GM21367 (cell line): ENCODE measurements around the gene NKAIN2.

Experiments used
- ATAC-seq: cut with Tn5 transposase; IDR thresholded peaks from one replicate; pipeline ENCODE4 v1.9.1; 2021; ENCODE audit not compliant: unreplicated experiment

Gene NKAIN2

DNA sequence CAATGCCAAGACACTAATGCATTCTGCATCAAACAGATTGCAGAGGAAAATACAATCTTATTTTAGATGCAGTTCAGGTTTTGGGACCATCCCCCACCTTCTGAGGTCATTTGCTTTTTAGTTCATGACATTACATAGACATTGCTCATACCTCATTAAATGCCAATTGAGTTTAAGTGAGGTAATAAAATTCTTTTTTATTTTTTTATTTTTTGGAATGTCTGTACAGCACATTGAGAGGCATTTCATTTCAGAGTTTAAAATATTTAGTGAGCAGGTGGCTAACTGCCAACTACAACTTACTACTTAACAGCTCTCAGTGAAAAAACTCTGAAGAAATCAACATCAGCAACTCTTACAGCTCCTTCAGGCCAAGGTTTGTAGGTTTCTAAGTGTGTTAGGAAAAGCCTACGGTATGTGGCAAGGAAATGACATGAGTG, 676.3 kb downstream of the NKAIN2 start:
- no peak for ATAC-seq

DNA sequence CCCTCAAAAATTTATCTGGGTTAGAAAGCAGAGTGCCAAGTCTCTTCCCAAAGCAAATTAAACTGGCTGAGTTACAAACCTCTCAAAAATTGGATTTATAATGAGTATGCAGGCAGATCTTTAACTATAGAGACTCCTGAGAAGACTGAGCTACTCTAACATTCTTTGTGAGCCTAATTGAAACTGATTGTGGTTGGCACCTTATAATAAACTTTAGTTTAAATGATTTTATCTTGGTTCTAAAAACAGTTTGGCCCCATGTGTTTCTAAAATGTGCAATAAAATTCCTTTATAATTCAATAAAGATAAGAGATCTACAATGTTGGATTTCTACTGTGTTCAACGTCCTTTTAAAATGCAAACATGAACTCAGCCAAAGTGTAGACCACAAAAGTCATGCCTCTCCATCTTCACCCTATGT, 678.4 kb downstream of the NKAIN2 start:
- ATAC-seq, result no peak

DNA sequence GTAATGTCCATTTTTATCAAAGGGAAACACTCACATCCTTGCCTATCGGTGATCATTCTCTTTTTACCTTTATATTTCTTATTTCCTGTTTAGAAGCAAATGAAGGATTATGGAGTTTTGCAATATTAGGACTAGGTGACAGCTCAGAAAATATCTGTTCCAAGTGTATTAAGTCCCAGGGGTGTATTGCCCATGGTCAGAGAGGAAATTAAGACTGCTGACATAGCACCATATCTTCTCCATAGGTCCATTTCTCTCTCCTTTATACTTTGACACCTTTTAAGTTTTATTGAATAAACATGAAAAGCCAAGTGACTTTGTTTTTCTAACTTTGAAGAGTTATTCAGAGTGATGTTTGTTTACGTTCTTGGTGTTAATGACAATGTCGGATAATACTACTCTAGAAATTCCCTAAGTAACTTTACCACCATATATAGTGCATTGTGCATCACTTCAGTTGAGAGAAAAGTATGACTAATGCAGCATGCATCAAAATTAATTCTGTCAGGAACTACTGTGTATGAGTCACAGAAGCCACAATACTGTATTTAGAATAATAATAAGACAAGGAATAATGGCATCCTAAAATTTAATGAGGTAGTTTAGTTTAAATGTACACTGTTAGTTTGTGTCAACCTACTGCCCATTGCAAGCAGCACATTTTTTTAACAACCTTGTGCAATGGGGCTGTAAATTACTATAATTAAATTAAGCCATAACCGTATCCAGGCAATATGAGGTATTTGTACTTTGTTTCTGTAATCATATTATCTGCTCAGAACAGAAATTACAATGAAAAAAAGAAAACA, 684.2 kb downstream of the NKAIN2 start:
- no peak for ATAC-seq

DNA sequence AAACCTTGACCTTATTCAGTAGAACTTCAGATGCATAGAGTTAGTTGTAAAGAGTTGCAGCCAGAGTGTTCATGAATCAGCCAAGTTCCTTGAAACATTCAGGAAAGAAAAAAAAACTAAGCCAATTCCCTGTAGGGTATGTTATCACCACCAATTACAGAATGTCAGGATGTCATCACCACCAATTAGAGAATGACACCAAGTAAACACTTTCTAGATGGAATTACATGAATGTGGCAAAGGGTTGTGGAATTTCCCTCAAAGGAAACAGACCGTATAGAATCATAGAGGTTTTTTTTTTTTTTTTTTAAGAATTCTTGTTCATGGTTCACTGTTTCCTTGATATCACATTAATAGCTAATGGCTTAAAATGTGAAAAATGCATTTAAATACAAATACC, 686.5 kb downstream of the NKAIN2 start:
- ATAC-seq, result no peak

DNA sequence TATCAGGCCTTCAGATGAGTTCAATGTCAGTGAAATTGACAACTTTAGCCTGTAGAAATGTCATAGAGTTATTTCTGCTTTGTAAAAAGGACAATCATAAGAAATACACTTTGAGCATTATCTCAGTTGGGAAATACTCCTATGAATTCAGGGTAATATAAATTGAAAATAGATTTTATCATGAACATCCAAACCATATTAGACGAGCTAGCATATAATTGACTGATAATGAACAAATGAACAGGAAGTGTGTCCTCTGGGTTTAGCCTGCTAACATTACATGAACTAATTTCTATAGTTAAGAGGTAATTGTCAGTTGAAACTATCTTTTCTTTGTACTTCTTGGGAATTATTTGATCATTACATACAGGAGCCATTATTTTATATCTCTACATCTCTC, 689.6 kb downstream of the NKAIN2 start:
- no peak for ATAC-seq

DNA sequence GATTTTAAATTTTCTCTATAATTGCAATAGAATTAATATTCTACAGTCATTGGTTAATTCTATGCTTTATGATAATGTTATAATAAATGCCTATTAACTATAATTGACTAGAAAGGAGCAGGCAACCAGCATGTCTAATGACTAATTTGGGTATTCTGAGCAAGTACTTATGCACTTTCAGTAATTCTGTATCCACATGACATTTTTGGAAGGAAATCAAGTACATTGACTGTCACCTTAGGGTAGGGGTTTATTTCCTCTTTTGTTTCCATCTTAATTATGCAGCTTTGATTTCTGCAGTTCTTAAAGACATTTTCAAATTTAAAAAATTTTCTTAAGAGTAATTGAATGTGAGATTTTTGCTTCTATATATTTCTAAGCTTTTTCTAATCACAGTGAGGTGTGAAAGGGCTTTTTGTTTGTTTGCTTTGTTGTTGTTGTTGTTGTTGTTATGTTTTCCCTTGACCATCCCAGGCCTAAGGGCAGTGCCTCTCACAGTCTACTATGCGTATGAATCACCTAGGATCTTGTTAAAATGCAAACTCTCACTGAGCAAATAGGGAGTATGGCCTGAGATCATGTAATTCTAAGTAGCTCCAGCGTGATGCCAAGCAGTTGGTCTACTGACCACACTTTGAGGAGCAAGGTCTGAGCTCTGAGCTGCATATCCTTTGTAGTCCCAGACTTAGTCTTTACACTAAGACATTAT, 691.4 kb downstream of the NKAIN2 start:
- ATAC-seq, result no peak

DNA sequence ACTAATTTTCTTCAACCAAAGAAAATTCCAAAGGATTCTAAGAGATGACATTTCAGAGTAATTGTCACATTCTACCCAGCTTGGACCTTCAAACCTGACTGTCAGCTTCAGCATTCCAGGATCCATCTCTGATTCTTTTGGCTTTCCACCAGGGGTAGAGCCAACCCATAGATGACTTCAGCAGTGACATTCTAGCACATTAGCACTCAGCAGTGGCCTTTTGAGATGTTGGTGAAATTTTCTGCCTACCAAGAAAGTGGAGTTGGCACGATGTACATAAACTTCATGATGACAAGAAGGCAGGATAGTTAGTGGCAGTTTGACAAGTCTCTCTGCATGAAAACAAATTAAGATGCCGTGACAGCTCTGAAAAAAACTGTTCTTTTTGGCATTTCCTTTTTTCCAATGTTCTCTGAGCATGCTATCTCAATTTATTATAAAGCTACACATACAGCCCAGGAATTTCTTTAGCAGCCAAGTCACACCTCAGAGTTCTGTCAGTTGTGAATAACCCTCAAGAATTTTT, 692.1 kb downstream of the NKAIN2 start:
- ATAC-seq, result no peak

DNA sequence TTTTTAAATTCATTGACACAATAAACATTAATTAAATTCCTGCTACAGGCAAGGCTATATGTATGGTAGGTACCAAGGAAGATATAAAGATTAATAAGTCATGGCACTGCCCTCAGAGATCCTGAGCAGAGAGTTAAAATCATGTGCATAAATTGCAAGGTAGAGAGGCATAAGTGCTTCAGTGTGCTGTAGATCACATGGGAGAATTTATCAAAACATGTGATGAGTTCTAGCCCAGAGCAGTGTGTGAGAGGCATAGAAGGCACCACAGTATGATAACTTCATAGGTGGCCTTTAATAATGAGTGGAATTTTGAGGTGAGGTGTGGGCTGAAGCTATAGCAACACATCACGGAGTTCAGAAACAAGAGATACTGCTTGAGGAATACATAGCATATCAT, 692.7 kb downstream of the NKAIN2 start:
- ATAC-seq, result no peak

DNA sequence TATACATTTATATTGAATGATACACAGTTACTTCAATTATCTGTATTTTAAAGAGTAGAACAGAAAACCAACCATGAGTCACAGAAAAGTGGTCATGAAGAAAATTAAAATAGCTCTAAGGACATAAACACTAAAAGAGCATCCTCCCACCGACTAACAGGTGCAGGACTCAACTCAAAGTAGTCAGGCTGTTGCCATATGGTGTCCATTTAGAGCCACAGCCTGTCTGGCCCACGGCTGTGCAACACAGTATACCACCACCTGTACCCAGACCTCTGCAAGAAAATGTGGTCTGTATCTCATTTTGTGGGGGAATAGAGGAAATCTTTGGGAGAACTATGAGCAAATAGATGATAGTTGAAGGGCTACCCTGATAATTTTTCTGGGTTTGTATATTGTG, 708.8 kb downstream of the NKAIN2 start:
- no peak for ATAC-seq

DNA sequence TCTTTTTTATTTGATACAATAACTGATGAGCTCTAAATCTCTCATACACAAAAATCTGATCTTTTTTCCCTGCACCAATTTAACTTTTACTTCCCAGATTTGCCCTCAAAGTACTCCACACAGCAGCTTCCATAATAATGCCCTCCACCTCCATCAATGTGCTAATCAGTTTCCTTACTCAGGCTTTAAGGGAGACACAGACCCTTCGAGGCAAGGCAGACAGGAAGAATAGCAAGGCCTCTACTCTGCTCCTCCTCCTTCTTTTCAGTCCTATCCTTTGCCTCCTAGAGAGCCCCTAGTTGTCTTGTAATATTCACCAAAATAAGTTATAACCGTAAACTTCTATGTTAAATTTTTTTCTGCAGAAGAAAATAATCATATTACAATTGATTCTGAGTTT, 713.7 kb downstream of the NKAIN2 start:
- ATAC-seq, result no peak

DNA sequence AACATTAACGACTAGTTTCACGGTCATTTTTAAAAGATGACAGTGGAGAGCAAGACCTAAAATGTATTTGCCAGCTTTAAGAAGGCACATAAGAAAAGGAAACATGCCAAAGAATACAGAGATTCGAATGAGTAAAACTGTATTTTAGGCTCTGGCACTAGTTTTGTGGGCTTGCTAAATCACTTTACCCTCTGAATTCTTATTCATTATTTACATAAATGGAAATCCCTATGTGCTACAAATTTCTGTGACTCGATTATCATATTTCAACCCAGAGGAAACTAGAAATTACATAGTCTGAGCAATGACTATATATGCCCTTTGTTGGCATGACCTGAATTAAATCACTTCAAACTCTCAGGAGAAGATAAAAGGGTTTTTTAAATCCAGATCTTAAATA, 716.8 kb downstream of the NKAIN2 start:
- no peak for ATAC-seq

DNA sequence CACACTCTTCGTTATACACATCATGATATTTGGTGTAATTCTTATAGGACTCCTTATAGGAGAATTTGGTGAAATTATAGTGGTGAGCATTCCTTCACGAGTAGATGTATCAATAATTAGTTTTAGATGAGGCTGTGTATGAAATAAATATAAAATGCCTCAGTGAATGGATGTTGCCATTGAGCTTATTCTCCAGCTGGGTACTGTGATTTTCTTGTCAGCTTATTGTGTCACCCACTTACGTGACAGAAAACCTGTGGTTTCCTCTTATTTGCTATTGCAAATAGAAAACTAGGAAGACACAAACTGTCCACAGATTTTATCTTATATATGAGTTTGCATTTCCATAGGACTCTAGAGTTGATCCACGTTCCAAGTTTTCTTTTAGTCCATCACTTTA, 718.7 kb downstream of the NKAIN2 start:
- no peak for ATAC-seq

DNA sequence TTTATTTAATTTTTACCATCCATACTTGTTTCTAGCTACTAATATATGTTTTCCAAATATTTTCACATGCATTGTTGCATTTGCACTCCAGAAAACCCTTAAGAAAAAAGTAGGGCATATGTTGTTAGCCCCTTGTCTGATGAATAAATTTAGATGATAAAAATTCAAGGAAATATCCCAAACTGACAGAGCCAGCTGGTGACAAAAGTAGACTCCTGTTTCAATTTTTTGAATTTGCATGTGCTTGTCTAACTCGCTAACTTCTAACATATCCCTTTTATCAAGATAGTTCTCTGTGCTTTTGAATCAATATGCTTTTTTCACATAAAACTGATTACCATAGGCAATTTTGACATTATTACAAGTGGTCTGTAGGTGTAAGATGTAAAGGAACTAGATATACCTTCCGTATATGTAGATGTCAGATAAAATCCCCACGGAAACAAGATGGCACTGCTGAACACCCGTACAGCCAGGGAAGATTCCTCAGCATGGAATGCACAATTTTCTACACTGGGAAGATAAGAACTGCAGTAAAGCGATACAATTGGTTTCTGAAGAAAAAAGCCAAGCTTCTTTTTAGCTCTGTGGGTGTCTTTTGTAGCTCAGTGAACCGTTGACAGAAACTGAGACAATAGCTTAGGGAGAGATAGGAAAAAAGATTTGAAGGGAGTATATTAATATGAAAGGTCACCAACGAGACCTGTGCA, 721.0 kb downstream of the NKAIN2 start:
- ATAC-seq, result no peak

DNA sequence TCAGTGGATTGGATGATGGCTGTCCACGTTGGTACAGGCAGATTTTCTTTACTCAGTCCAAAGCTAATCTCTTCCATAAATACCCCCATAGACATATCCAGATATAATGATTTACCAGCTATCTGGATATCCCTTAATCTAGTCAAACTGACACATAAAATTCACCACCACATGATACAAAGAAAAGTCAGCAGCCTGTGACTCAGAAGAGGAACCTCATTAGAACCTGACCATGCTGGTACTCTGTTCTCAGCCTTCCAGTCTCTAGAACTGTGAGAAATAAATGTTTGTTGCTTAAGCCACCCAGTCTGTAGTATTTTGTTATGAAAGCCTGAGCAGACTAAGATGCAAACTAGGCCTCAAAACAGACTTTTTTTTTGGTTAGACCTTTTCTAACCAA, 727.3 kb downstream of the NKAIN2 start:
- ATAC-seq, result no peak

DNA sequence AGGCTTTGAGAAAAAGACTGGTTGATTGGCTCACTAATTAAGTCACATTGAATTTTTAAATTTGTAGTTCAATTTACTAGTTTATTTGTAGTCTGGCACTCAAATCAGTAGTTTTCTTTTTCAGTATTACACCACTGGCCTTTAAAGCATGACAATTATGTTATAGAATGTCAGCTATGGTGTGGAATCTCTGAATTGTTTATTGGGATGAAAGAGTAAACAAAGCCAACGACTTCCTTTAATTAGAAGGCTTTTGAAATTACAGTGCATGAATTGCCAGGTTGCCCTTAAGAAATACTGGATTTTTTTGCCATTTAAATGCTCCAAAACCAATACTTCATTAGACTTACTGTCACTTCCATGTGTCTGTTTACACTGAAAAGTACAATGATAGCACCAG, 731.6 kb downstream of the NKAIN2 start:
- no peak for ATAC-seq

DNA sequence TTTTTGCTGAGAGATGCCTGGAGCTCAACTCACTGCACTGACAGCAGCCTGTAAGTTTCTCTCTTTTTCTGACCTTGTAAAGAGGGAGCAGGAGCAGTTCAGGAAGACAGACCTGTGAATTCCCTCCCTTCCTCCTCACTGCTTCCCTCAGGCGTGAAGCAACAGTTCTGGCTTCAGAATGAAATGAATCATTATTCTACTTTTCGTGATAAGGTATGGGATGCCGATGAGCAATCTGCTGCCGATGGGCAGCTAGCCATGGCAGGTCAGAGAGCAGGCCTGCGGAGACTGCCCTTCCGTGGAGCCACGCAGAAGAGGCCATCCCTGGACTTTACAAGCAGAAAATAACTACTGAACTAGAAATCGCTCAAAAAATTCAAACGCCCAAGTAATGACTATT, 732.1 kb downstream of the NKAIN2 start:
- no peak for ATAC-seq

DNA sequence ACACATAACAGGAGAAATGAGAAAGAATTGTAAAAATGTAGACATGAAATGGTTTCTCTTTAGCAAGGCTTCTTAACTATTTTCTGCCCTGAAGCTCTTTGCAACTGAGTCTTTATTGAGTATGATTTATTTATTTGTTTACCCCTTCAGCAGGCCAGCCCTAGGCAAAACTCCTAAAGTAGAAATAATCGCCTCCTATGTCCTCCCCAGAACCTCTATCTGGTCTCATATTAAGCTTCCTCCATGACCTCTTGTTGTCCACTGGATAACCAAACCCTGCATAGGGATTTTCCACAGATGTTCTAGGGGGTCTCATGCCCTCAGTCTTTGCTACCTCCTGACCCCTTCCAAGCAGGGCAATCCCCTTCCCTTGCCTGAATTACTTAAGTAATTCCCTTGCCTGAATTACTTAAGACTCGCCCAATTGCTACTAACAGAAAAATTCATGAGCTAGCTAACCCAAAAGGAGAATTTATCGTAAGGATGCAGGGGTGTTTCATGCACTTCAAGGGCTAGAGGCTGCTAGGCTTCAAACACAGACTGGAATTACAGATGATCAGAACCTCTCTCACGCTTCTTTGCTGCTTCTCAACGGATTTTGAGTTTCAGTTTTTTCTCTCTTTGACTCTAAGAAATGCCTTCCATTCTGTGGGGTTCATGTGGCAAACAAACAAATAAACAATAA, 732.6 kb downstream of the NKAIN2 start:
- no peak for ATAC-seq

DNA sequence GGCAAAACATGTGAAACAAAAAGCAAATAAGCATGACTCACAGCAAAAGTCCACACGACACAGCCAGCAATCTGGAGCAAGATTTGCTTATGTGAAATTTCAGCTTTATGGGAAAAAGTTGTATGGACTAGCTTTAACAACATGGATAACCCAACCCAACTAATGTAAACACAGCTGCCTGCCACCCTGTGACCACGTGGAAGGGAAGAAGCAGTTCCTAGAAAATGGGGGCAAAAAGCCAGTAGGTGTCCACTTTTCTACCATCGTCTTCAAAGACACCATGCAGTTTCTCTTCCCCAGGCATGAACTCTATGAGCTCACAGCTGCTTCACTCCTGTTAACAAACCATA, 733.2 kb downstream of the NKAIN2 start:
- no peak for ATAC-seq

DNA sequence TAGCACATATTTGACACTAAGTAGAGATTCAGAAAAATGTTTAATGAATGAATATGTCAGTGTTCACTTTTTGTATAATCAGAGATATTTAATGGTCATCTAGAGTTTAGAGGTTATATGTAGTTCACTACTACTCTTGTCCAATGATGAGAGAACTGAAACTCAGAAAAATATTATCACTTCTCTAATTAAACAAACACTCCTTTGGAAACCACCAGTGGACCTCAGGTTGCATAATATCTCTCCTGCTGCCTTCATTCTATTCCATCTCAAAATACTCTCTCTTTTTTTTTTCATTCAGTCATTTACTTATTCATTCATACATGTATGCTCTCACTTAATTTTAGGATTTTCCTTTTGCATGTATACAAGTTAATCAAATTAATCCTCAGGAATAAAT, 735.4 kb downstream of the NKAIN2 start:
- no peak for ATAC-seq

DNA sequence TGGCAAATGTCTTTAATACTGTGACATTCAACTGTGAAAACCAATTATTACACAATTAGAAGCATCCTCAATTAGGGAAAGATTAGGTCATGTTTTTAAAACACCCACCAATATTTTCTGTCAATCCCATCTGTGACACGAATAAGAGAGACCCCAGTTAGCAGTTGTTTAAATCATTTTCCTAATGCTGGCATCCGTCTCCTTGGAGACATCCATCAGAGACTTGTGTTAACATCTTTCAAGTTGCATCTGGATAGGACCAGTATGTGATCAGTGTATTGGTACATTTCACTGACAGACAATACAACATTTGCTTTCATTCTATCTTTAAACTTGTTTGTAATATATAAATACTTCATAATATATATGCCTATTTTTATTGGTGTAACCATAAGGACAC, 737.9 kb downstream of the NKAIN2 start:
- ATAC-seq, result no peak

DNA sequence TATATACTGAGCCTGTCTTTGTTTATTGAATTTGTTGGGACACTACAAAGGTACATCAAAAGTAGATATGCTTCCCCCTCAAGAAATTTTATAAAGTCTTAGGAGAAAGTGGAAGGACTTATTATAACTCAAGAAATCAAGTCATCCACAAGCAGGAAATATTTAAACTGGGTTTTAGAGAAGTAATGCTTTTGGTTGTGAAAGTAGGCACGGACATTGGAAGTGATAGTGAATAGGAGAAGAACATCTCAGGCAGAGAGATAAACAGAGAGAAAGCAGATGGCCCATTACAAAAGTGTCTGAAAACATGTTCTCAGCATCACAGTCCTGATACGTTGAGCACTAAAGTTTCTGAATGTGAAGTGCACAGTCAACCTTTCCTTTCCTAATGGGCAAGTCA, 742.9 kb downstream of the NKAIN2 start:
- no peak for ATAC-seq
